ENCODE measurements around the gene HDGFL3. TPM values are rescaled to one million over a fixed set of nuclear protein-coding genes. Genes with fewer than 3 reads are reported as not detected.

The HDGFL3 gene
- total and polyA plus RNA-seq, 2 experiments from 2014 or later = 68.8 to 164 TPM

DNA sequence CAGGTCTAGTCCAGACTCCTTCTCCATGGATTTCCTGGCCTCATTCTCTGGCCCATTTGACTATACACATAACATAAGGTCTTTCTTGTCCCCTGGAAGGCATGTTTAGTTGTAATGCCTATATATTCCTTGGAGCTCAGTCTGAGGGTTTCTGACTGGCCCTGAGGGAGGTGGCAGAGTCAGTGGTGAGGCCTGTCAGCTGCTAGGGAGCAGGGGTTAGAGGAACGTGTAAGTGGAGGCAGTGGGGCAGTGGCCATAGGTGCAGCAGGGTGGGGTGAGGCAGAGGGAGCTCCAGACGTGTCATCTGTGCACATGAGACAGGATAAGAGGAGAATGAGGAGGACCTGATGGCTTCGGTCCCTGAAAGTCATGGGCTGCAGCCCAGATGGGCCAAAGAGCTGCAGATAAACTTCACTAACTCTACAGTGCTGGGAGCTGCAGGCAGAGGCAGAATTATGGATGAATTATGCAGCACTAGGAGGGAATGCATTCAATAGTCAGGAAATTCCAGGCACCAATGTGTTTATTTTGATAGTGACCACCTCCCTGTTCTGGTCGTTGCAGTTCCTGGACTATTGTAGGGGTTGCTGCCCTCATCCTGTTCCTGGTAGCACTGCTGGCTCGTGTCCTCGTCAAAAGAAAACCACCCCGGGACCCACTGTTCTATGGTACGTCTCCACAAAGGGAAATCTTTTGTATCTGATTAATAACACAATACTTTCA lies 95.2 kb downstream of the HDGFL3 start:
- TF ChIP-seq, protein P1, sequence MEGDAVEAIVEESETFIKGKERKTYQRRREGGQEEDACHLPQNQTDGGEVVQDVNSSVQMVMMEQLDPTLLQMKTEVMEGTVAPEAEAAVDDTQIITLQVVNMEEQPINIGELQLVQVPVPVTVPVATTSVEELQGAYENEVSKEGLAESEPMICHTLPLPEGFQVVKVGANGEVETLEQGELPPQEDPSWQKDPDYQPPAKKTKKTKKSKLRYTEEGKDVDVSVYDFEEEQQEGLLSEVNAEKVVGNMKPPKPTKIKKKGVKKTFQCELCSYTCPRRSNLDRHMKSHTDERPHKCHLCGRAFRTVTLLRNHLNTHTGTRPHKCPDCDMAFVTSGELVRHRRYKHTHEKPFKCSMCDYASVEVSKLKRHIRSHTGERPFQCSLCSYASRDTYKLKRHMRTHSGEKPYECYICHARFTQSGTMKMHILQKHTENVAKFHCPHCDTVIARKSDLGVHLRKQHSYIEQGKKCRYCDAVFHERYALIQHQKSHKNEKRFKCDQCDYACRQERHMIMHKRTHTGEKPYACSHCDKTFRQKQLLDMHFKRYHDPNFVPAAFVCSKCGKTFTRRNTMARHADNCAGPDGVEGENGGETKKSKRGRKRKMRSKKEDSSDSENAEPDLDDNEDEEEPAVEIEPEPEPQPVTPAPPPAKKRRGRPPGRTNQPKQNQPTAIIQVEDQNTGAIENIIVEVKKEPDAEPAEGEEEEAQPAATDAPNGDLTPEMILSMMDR (IDR thresholded peaks at IDR 0.05; ENCODE audit: low read depth, low read length) = no peak
- Histone ChIP-seq H3K9me3 (ENCODE audit: low read depth) (no peaks in the 10 kb centered on the region), H3K36me3 (no peaks in the 10 kb centered on the region), H3K4me3 (no peak overlapping the region), H3K4me1 (ENCODE audit: low read depth) (no peaks in the 10 kb centered on the region), H3K27me3 (peaks cover 29% of the 10 kb centered on the region), H3K27ac (no peak overlapping the region)
- DNase-seq (ENCODE audit: low read depth in 1 of 2, low spot score in 1 of 2) = peak in 1 of 2 donors; percentile 53

DNA sequence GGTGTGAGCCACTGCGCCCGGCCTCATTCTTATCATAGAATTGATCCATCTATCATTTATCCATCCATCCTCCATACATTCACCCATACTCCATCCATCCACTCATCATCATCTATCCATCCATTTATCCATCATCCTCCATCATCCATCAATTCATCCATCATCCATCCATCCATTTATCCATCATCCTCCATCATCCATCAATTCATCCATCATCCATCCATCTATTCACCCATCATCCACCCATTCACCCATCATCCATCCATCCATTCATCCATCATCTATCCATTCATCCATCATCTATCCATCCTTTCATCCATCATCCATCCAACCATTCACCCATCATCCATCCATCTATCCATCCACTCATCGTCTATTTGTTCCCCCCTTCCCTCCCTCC lies 96.5 kb downstream of the HDGFL3 start:
- Histone ChIP-seq H3K4me3 (no peak overlapping the region), H3K4me1 (ENCODE audit: low read depth) (no peaks in the 10 kb centered on the region), H3K9me3 (ENCODE audit: low read depth) (no peaks in the 10 kb centered on the region), H3K27me3 (peaks cover 40% of the 10 kb centered on the region), H3K36me3 (no peaks in the 10 kb centered on the region), H3K27ac (no peak overlapping the region)
- no peak for DNase-seq (ENCODE audit: low read depth in 1 of 2, low spot score in 1 of 2)
- TF ChIP-seq, protein P1 (IDR thresholded peaks at IDR 0.05; ENCODE audit: low read depth, low read length) = no peak

DNA sequence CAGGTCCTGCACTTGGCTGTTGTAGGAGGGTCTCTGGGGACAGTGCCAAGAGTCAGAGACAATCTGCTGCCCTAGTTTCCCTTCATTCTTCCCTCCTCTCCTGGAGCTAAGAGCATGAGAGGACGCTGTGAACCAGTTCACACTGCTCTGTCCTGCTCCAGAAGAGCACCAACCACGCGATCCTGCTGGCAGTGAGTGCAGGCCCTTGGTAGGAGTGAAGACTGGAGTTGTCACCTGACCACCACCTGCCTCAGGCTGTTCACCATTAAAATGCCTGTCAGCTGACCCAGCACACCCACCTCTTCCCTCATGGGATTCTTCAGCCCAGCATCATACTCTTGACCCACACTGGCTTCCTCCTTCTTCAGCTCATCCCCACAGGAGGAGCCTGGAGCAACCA lies 97.2 kb downstream of the HDGFL3 start:
- no peak overlapping the region for H3K27ac ChIP-seq
- TF ChIP-seq, protein P1 (IDR thresholded peaks at IDR 0.05; ENCODE audit: low read depth, low read length) = no peak
- H3K36me3 ChIP-seq = no peaks in the 10 kb centered on the region
- no peak overlapping the region for H3K4me3 ChIP-seq
- H3K9me3 ChIP-seq (ENCODE audit: low read depth) = no peaks in the 10 kb centered on the region
- DNase-seq (ENCODE audit: low read depth in 1 of 2, low spot score in 1 of 2) = no peak
- H3K27me3 ChIP-seq = peaks cover 47% of the 10 kb centered on the region
- H3K4me1 ChIP-seq (ENCODE audit: low read depth) = no peaks in the 10 kb centered on the region

DNA sequence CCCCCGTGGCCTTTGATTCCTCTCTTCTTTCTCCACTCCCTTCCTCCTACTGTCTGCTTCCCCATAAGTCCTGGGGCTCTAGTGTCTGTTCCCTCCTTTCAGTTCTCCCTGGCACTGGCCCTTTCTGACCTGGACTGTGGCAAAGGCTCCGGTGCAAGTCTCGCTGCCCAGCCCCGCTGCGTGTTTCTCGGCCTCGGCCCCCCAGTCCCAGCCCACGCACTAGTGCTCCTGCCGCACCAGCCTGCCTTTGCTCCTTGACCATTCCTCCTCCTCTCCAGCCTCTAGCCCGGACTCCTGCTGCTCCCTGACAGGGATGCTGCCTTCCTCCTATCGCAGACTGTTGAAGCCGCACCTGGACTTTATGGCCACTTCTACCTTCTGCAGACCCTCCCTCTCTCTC lies 98.1 kb downstream of the HDGFL3 start:
- TF ChIP-seq, protein P1 (IDR thresholded peaks at IDR 0.05; ENCODE audit: low read depth, low read length) = no peak
- no peaks in the 10 kb centered on the region for H3K36me3 ChIP-seq
- H3K9me3 ChIP-seq (ENCODE audit: low read depth) = no peaks in the 10 kb centered on the region
- no peak overlapping the region for H3K27ac ChIP-seq
- no peak for DNase-seq (ENCODE audit: low read depth in 1 of 2, low spot score in 1 of 2)
- no peaks in the 10 kb centered on the region for H3K4me1 ChIP-seq (ENCODE audit: low read depth)
- peaks cover 51% of the 10 kb centered on the region for H3K27me3 ChIP-seq
- H3K4me3 ChIP-seq = no peak overlapping the region

DNA sequence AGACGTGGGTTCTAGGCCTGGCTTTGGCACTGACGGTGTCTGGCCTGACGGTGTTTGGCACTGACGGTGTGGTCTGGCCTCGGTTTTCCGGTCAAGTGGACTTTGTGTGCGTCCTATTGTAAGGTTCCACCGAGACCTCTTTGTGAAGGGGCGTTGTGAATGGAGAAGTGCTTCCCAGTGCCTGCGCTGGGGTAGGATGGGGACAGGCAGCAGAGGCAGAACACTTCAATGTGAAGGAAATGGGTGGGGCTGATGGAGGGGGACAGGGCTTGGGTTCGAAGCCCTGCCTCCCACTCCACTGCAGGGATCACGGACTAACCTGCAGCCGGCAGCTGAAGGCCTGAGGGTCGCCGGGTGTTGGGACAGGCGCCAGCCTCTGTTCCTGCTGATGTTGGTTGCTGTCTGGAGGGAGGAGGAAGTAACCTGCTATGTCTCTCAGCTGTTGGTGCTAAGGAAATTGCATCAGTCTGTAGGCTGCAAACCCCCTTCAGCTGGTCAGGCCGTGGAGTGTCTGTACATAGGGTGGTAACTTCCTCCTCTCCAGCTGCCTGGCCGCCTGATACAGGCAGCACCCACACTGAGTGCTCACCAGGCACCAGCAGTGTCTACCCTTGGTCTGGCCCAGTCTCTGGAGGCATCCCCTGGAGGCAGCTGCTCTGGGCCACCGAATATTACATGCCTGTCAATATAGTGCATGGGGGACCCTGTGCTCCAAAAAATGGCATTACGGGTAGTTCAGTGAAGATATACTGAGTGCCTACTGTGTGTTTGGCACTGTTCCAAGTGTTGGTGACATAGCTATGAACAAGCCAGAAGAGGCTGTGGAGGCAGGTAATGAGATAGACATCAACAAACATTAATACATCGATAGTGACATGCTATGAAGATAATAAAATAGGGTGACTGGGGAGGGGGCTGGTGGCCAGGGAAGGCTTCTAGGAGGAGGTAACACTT lies 99.1 kb downstream of the HDGFL3 start:
- peaks cover 53% of the 10 kb centered on the region for H3K27me3 ChIP-seq
- TF ChIP-seq, protein P1 (IDR thresholded peaks at IDR 0.05; ENCODE audit: low read depth, low read length) = no peak

More for the DNA sequence above, 99.1 kb downstream of the HDGFL3 start:
- no peak overlapping the region for H3K4me3 ChIP-seq
- no peaks in the 10 kb centered on the region for H3K4me1 ChIP-seq (ENCODE audit: low read depth)
- peak in 1 of 2 donors; percentile 82 for DNase-seq (ENCODE audit: low read depth in 1 of 2, low spot score in 1 of 2)
- H3K9me3 ChIP-seq (ENCODE audit: low read depth) = no peaks in the 10 kb centered on the region
- H3K27ac ChIP-seq = no peak overlapping the region
- no peaks in the 10 kb centered on the region for H3K36me3 ChIP-seq

All from cardiac muscle cell (in vitro differentiated cells and primary cell).